PFSK-1 (cell line): ENCODE results near the gene SHD.

ENCODE experiments used
- FOXP2 ChIP-seq: optimal IDR thresholded peaks from 2 replicates; pipeline ENCODE3; 2011; ENCODE audit warnings: borderline replicate concordance, control low read depth, inconsistent platforms; ENCODE audit not compliant: insufficient read depth; ENCODE audit errors: extremely low read length, extremely low read depth
- POLR2AphosphoS5 ChIP-seq: IDR thresholded peaks from 2 replicates; pipeline ENCODE4 v1.6.1; 2012; ENCODE audit warnings: low read depth, mild to moderate bottlenecking, control low read depth, low read length, moderate library complexity
- SIN3A ChIP-seq: IDR thresholded peaks from 2 replicates; pipeline ENCODE4 v1.6.1; 2012; ENCODE audit warnings: mild to moderate bottlenecking, low read length, moderate library complexity, borderline replicate concordance; ENCODE audit not compliant: insufficient read depth
- TAF1 ChIP-seq: IDR thresholded peaks from 2 replicates; pipeline ENCODE4 v1.6.1; 2012; ENCODE audit warnings: low read length, control low read depth, borderline replicate concordance; ENCODE audit not compliant: insufficient read depth
- TF ChIP-seq, protein P1 (sequence below), 2 experiments: IDR thresholded peaks; 2 replicates each; pipeline versions ENCODE4 v1.6.1 to v1.8.0; 2011 to 2012; ENCODE audit warnings: low read depth in 2 of 2, low read length in 2 of 2, control low read depth in 1 of 2, inconsistent platforms in 1 of 2, mild to moderate bottlenecking in 1 of 2, moderate library complexity in 1 of 2; ENCODE audit not compliant: insufficient read depth in 1 of 2

Gene SHD

DNA sequence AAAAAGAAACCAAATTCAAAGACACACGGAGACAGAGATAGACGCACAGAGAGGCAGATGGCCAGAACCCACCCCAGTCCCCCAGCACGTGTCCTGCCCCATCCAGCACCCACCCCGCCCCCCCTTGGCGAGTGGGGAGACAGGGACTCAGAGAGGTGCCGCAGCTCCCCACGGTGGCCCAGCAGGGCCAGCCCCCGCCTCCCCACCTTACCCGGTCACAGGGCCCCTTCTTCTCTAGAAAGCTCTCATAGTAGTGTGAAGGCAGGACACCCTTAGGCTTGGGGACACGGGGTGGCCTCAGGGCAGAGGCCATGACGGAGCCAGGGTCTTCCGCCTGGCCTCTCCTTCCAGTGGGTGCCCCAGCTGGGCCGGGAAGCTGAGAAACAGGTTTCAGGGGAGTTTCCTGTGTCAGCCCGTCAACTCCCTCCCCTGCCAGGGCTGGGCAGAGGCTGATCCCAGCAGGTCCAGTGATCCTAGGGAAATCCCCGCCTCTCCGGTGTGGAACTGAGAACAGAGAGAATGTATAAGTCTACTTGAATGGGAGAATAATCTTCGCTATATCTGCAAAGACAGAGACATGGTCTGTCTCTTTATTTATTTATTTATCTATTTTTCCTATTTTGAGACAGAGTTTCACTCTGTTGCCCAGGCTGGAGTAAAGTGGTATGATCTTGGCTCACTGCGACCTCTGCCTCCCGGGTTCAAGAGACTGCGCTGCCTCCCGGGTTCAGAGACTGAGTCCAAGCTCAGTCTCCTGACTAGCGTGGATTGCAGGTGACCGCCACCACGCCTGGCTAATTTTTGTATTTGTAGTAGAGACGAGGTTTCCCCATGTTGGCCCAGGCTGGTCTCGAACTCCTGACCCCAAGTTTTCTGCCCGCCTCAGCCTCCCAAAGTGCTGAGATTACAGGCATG lies 59.6 kb downstream of the SHD start, which contains the start of gene STAP2:
STAP2 (minus strand) TSS at position 387 of the 915 bp plus-strand sequence; CDS start at position 313, 74 bp downstream.
- TF ChIP-seq TAF1 (no peak), SIN3A (no peak), FOXP2 (no peak), POLR2AphosphoS5 (no peak)
- TF ChIP-seq, protein P1, sequence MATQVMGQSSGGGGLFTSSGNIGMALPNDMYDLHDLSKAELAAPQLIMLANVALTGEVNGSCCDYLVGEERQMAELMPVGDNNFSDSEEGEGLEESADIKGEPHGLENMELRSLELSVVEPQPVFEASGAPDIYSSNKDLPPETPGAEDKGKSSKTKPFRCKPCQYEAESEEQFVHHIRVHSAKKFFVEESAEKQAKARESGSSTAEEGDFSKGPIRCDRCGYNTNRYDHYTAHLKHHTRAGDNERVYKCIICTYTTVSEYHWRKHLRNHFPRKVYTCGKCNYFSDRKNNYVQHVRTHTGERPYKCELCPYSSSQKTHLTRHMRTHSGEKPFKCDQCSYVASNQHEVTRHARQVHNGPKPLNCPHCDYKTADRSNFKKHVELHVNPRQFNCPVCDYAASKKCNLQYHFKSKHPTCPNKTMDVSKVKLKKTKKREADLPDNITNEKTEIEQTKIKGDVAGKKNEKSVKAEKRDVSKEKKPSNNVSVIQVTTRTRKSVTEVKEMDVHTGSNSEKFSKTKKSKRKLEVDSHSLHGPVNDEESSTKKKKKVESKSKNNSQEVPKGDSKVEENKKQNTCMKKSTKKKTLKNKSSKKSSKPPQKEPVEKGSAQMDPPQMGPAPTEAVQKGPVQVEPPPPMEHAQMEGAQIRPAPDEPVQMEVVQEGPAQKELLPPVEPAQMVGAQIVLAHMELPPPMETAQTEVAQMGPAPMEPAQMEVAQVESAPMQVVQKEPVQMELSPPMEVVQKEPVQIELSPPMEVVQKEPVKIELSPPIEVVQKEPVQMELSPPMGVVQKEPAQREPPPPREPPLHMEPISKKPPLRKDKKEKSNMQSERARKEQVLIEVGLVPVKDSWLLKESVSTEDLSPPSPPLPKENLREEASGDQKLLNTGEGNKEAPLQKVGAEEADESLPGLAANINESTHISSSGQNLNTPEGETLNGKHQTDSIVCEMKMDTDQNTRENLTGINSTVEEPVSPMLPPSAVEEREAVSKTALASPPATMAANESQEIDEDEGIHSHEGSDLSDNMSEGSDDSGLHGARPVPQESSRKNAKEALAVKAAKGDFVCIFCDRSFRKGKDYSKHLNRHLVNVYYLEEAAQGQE (IDR thresholded peaks at IDR 0.05; ENCODE audit: insufficient read depth in 1 of 2, low read depth in 2 of 2, low read length in 2 of 2) = no peak
